GM10266 (cell line): Measurements from ENCODE around the gene SUB1.
"Not testable (repeated sequence)": the region's sequence is repeated elsewhere in the genome, so short reads cannot be mapped to it uniquely, and the experiment has no call there.

Source experiments
- DNase-seq: peaks from one replicate; pipeline ENCODE4 v3.0.0; 2012; ENCODE audit errors: extremely low spot score
- TF ChIP-seq, protein P1 (sequence below): IDR thresholded peaks from 2 replicates; pipeline ENCODE4 v1.5.1; 2012; ENCODE audit warnings: mild to moderate bottlenecking, low read depth; ENCODE audit not compliant: control insufficient read depth, insufficient read depth; ENCODE audit errors: missing control alignments

Gene SUB1

DNA sequence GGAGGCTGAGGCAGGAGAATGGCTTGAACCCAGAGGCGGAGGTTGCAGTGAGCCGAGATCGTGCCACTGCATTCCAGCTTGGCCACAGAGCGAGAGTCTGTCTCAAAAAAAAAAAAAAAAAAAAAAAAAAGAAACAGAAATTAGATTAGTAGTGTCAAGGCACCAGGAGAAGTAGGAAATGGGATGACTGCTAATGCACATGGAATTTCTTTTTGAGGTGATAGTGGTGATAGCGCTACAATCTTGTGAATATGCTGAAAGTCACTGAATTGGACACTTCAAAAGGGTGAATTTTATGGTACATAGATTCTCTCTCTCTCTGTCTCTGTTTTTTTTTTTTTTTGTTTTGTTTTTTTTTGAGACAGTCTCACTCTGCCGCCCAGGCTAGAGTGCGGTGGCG lies 42.1 kb upstream of the SUB1 start:
- TF ChIP-seq, protein P1, sequence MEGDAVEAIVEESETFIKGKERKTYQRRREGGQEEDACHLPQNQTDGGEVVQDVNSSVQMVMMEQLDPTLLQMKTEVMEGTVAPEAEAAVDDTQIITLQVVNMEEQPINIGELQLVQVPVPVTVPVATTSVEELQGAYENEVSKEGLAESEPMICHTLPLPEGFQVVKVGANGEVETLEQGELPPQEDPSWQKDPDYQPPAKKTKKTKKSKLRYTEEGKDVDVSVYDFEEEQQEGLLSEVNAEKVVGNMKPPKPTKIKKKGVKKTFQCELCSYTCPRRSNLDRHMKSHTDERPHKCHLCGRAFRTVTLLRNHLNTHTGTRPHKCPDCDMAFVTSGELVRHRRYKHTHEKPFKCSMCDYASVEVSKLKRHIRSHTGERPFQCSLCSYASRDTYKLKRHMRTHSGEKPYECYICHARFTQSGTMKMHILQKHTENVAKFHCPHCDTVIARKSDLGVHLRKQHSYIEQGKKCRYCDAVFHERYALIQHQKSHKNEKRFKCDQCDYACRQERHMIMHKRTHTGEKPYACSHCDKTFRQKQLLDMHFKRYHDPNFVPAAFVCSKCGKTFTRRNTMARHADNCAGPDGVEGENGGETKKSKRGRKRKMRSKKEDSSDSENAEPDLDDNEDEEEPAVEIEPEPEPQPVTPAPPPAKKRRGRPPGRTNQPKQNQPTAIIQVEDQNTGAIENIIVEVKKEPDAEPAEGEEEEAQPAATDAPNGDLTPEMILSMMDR: no peak
- DNase-seq: no peak

- TF ChIP-seq, protein P1: no peak
- no peak for DNase-seq
Observed at GRCh38 chr5:32545102-32545800, 40.1 kb upstream of the SUB1 start.

- no peak for DNase-seq
- TF ChIP-seq, protein P1: no peak
Observed at GRCh38 chr5:32551194-32551593, 34.2 kb upstream of the SUB1 start.

- DNase-seq: no peak
- TF ChIP-seq, protein P1: no peak
Observed at GRCh38 chr5:32551865-32552264, 33.5 kb upstream of the SUB1 start.

GRCh38 chr5:32552491-32552890 lies 32.9 kb upstream of the SUB1 start:
- DNase-seq: not testable (repeated sequence)

- no peak for DNase-seq
- TF ChIP-seq, protein P1: no peak
Observed at GRCh38 chr5:32552936-32553335, 32.4 kb upstream of the SUB1 start.

DNA sequence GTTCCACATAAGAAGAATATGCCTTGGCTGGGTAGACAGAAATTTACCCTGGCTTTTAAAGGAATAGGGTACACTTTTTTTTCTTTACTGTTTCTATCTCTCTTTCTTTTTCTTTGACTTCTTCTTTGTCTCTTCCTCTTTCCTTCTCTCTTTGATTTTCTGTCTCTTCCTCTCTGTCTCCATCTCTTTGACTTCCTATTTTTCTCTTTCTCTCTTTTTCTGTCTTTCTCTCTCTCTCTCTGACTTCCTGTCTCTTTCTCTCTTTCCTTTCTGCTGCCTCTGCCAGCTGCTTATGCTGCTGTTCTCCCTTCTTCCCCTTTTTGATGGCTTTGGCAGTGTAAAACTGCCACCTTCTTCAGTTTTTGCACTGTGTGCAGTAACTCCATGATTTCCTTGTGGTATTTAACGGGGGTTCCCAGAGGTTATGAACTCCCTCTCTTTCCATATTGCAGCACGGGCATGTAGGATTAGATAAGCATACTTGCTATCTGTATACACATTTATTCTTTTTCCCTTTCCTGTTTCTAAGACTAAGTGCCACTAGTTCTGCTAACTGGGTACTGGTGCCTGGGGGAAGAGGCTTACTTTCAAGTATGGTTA lies 31.1 kb upstream of the SUB1 start:
- not testable (repeated sequence) for DNase-seq

DNA sequence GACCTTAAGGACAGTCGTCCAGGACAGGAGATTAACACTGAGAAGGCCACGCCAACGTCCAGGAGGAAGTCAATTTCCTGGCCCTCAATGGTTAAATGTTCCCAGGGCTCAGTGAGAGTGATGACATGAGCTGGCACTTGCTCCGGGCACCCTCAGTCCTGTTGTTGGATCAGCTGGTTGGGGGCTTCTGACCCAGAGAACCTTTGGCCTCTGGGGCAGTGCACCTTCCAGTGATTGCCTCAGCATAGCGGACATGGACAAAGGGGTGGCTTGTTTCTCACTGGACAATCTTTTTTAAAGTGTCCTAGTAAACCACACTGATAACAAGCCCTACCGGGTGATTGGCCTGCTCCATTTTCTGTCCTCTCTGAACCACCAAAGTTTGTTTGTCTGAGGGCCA lies 28.8 kb upstream of the SUB1 start:
- not testable (repeated sequence) for DNase-seq

DNA sequence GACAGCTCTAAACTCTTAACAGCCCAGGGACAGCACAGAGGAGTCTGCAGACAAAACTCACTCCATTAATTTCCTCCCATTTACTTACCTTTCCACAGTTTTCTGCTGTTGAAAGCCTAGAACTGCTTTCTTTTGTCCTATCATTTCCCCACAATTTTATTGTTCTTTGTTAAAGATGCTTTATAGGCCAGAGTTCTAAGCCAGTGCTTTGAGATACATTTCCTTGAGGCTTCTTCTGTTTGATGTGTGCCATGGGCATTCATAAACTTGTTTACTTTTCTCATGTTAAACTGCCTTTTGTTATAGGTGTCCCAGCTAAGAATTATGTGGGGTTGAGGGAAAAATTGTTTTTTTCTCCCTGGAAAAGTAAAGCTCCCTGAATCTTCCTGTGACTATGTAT lies 25.9 kb upstream of the SUB1 start:
- no peak for DNase-seq

More for the DNA sequence above, 25.9 kb upstream of the SUB1 start:
- TF ChIP-seq, protein P1: no peak
